ENCODE results near the gene DCAF6. TPM values are rescaled to one million over a fixed set of nuclear protein-coding genes. Genes with fewer than 3 reads are reported as not detected.

Gene DCAF6
- total and polyA plus RNA-seq, 3 donors from 2014 or later, result 160 to 199 (median 173) TPM

- Histone ChIP-seq H3K4me3 (no peak overlapping the region), H3K4me1 (peaks cover 4% of the 10 kb centered on the region), H3K36me3 (ENCODE audit: low read depth, missing control alignments) (no peaks in the 10 kb centered on the region), H3K27me3 (no peaks in the 10 kb centered on the region), H3K9me3 (no peaks in the 10 kb centered on the region), H3K27ac (no peak overlapping the region)
- no peak for TF ChIP-seq CTCF (IDR thresholded peaks at IDR 0.05)
- no peak for TF ChIP-seq POLR2A (IDR thresholded peaks at IDR 0.05)
- DNase-seq, result no peak
- intact Hi-C loops (cut with DNase I; ENCODE audit: low total_unique reads), result no loop called here
- WGBS, 2 donors, result 59 to 64% methylated on average over 1 of the region's 1 CpG
Observed at GRCh38 chr1:167922611-167923074, 13.8 kb upstream of the DCAF6 start.

GRCh38 chr1:167923324-167924056 lies 13.0 kb upstream of the DCAF6 start:
- no peak for TF ChIP-seq CTCF (IDR thresholded peaks at IDR 0.05)
- no peak for TF ChIP-seq POLR2A (IDR thresholded peaks at IDR 0.05)
- no peaks in the 10 kb centered on the region for H3K36me3 ChIP-seq (ENCODE audit: low read depth, missing control alignments)
- DNase-seq, result no peak
- H3K9me3 ChIP-seq, result no peaks in the 10 kb centered on the region
- no peak overlapping the region for H3K27ac ChIP-seq
- intact Hi-C loops (cut with DNase I; ENCODE audit: low total_unique reads), result no loop called here
- WGBS, 2 donors, result 92% methylated on average over 3 of the region's 3 CpGs
- peaks cover 4% of the 10 kb centered on the region for H3K4me1 ChIP-seq
- no peaks in the 10 kb centered on the region for H3K27me3 ChIP-seq
- H3K4me3 ChIP-seq, result no peak overlapping the region

- TF ChIP-seq CTCF (IDR thresholded peaks at IDR 0.05) (no peak), POLR2A (IDR thresholded peaks at IDR 0.05) (no peak)
- no peak for DNase-seq
- H3K9me3 ChIP-seq, result no peaks in the 10 kb centered on the region
- H3K27me3 ChIP-seq, result no peaks in the 10 kb centered on the region
- H3K4me1 ChIP-seq, result peaks cover 4% of the 10 kb centered on the region
- no peak overlapping the region for H3K27ac ChIP-seq
- 79 to 84% methylated on average over 2 of the region's 2 CpGs for WGBS, 2 donors
- intact Hi-C loops (cut with DNase I; ENCODE audit: low total_unique reads), result no loop called here
- H3K36me3 ChIP-seq (ENCODE audit: low read depth, missing control alignments), result no peaks in the 10 kb centered on the region
- H3K4me3 ChIP-seq, result no peak overlapping the region
Observed at GRCh38 chr1:167924102-167924501, 12.4 kb upstream of the DCAF6 start.

- Histone ChIP-seq H3K27ac (no peak overlapping the region), H3K4me3 (no peak overlapping the region), H3K9me3 (no peaks in the 10 kb centered on the region), H3K36me3 (ENCODE audit: low read depth, missing control alignments) (no peaks in the 10 kb centered on the region), H3K4me1 (peaks cover 4% of the 10 kb centered on the region), H3K27me3 (no peaks in the 10 kb centered on the region)
- 81 to 94% methylated on average over 2 of the region's 2 CpGs for WGBS, 2 donors
- DNase-seq, result no peak
- intact Hi-C loops (cut with DNase I; ENCODE audit: low total_unique reads), result no loop called here
- TF ChIP-seq POLR2A (IDR thresholded peaks at IDR 0.05) (no peak), CTCF (IDR thresholded peaks at IDR 0.05) (no peak)
Observed at GRCh38 chr1:167924543-167925231, 11.8 kb upstream of the DCAF6 start.
